Naive B cell (primary cell): ENCODE results near the gene GPBP1. TPM values are rescaled to one million over a fixed set of nuclear protein-coding genes. Genes with fewer than 3 reads are reported as not detected.
"Not testable (repeated sequence)": the region's sequence is repeated elsewhere in the genome, so short reads cannot be mapped to it uniquely, and the experiment has no call there.

ENCODE experiments used
- ATAC-seq, 2 donors: fragments of 150-1000 bp; cut with Tn5 transposase; 2 replicates each; pipeline ENCODE4 v1.10.0; 2021; ENCODE audit warnings: low read depth in 2 of 2, mild to moderate bottlenecking in 2 of 2, moderate library complexity in 2 of 2
- DNase-seq: peaks from one replicate; pipeline ENCODE4 v3.0.0; 2022
- H3K27ac Mint-ChIP-seq, 6 donors: one replicate each; pipeline ENCODE4 v1.8.0; 2020 to 2022; ENCODE audit warnings: mild to moderate bottlenecking in 6 of 6, mixed read lengths in 6 of 6, moderate library complexity in 5 of 6, inconsistent platforms in 2 of 6
- H3K27me3 Mint-ChIP-seq, 3 donors: one replicate each; pipeline ENCODE4 v1.8.0; 2021 to 2022; ENCODE audit warnings: mixed read lengths in 3 of 3, mild to moderate bottlenecking in 1 of 3
- H3K36me3 Mint-ChIP-seq, 2 donors: one replicate each; pipeline ENCODE4 v1.8.0; 2020 to 2022; ENCODE audit warnings: mixed read lengths in 2 of 2, inconsistent platforms in 1 of 2, mild to moderate bottlenecking in 1 of 2
- H3K4me1 Mint-ChIP-seq, 3 donors: one replicate each; pipeline ENCODE4 v1.8.0; 2020 to 2022; ENCODE audit warnings: mixed read lengths in 3 of 3, inconsistent platforms in 1 of 3, mild to moderate bottlenecking in 1 of 3, moderate library complexity in 1 of 3
- H3K4me3 Mint-ChIP-seq, 8 donors: one replicate each; pipeline ENCODE4 v1.8.0; 2020 to 2022; ENCODE audit warnings: mild to moderate bottlenecking in 8 of 8, mixed read lengths in 8 of 8, moderate library complexity in 8 of 8, inconsistent platforms in 2 of 8
- H3K9me3 Mint-ChIP-seq, 7 donors: one replicate each; pipeline ENCODE4 v1.8.0; 2020 to 2022; ENCODE audit warnings: mixed read lengths in 7 of 7, mild to moderate bottlenecking in 5 of 7, inconsistent platforms in 2 of 7, moderate library complexity in 1 of 7
- polyA plus RNA-seq, 6 donors: library from polyadenylated mRNA; unstranded; fragments of 300-500 nt; fragmentation: Illumina TruSeq; gene quantifications; one replicate each; pipeline ENCODE4 v1.2.3, GENCODE V29; 2021; ENCODE audit warnings: low read depth in 6 of 6

GPBP1 gene, protein sequence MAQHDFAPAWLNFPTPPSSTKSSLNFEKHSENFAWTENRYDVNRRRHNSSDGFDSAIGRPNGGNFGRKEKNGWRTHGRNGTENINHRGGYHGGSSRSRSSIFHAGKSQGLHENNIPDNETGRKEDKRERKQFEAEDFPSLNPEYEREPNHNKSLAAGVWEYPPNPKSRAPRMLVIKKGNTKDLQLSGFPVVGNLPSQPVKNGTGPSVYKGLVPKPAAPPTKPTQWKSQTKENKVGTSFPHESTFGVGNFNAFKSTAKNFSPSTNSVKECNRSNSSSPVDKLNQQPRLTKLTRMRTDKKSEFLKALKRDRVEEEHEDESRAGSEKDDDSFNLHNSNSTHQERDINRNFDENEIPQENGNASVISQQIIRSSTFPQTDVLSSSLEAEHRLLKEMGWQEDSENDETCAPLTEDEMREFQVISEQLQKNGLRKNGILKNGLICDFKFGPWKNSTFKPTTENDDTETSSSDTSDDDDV
- 100 to 1,000 TPM in 4 of 6 donors, 10 to 100 TPM in 2; 84.1 to 120 (median 106) TPM for polyA plus RNA-seq

DNA sequence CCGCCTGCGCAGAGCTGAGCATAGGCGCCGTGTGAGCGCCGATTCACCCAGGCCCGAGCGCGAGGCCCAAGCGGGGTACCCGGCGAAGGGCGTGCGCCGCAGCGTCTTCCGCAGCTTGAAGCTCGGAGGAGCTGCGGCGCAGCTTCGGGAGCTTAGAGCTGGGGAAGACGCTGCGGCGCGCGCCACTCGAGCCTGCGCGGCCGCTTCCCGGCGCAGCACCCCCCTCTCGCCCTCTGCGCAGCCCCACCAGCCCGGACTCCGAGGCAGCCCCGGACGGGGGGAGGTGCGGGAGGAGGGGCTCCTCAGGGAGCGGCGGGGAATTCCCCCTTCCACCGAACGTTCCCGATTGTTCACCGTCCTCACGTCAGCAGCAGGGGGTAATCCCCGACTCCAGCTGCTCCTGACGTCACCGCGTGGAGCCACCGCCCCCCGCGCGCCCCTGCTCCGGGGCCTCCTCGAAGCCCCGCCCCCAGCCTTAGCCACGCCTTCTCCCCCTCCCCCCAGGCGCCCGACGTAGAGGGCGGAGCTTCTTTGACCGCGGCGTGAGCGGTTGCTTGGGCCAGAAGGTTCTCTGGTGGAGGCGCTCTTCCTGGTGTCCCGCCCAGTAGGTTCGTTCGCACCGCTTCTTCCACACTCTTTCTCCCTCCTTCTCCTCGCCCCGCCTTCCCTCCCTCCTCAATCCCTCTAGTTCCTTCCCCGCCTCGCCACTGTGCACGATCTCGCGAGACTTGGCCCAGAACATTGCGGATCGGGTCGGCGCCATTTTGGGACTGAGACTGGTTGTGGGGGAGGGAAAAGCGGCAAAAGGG lies at the start of gene GPBP1:
Gene GPBP1, plus strand, starts transcription at position 741 of the 809 bp plus-strand sequence. CDS start 40,072 bp downstream, outside the sequence.
- DNase-seq (peak; percentile 99), ATAC-seq (peak; percentile 73 to 75)
- Mint-ChIP-seq H3K27me3 (no peaks in the 10 kb centered on the region), H3K9me3 (no peaks in the 10 kb centered on the region), H3K27ac (peak within 1 kb of the TSS; percentile 99 to 100 (median 100)), H3K36me3 (peaks cover 0 to 11% of the 10 kb centered on the region in 2 donors), H3K4me1 (peaks cover 26 to 56% (median 37%) of the 10 kb centered on the region in 3 donors), H3K4me3 (peak within 1 kb of the TSS; percentile 89 to 100 (median 98))

DNA sequence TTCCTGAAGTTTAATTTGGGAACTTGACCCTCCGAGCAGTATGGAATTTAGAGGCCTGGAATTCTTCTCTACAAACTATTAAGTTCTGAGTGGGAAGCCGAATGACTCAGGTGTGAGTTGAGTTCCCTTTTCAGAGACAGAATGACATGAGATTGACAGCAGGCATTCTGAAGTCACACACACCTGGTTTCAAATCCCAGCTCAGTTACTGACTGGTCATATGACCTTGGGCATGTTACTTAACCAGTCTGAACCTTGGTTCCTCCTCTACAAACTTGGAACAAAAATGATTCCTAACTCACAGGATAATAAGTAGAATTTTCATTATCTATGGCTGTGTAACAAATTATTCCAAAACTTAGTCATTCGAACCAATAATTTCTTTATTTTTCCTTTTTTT lies 45.5 kb upstream of the GPBP1 start:
- Mint-ChIP-seq H3K27me3 (peaks cover 0 to 2% (median 0%) of the 10 kb centered on the region in 3 donors), H3K9me3 (peaks cover 0 to 10% (median 4%) of the 10 kb centered on the region in 7 donors), H3K36me3 (no peaks in the 10 kb centered on the region), H3K4me1 (no peaks in the 10 kb centered on the region), H3K4me3 (no peak overlapping the region), H3K27ac (no peak overlapping the region)
- DNase-seq (no peak), ATAC-seq (no peak)

DNA sequence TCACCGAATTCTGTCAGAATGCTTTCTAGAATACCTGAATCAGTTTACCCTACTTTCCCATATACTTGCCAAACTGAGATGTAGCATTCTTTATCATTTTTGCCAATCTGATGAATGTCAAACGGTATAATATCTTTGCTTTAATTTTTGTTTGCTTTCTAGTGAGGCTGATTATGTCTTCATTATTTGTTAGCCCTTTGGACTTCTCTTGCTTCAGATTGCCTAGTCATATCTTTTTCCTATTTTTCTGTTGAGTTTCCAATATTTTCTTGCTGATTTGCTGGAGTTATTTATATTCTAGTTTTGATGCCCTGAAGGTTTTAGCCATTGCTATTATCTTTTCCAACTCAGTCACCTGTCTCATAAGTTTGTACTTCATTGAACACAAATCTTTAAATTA lies 40.3 kb upstream of the GPBP1 start:
- Mint-ChIP-seq H3K27ac (no peak overlapping the region), H3K36me3 (no peaks in the 10 kb centered on the region), H3K27me3 (peaks cover 0 to 13% (median 8%) of the 10 kb centered on the region in 3 donors), H3K9me3 (no peaks in the 10 kb centered on the region), H3K4me1 (peaks cover 0 to 5% (median 0%) of the 10 kb centered on the region in 3 donors), H3K4me3 (no peak overlapping the region)
- no peak for DNase-seq
- ATAC-seq = no peak

DNA sequence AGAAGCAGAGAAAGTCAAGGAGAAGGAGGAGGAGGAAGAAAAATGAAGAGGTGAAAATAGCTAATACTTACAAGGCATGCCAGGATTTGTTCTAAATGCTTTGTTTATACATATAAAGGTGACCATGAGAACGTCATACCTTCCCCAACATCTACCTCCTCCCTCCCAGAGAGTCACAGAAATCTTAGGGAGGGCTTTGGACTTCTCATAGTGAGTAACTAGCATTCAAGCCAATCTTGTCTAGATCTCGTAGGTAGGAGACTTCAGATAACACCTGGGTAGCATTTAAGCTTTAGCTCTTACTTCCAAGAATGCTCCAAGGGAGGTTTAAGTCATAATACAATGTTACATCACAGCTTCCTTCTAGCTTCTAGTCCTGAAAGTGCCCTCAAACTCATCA lies 36.5 kb upstream of the GPBP1 start:
- no peak for DNase-seq
- Mint-ChIP-seq H3K36me3 (no peaks in the 10 kb centered on the region), H3K27me3 (peaks cover 0 to 13% (median 8%) of the 10 kb centered on the region in 3 donors), H3K27ac (no peak overlapping the region), H3K4me3 (peak overlapping the region in 1 of 8 donors; percentile 78), H3K9me3 (no peaks in the 10 kb centered on the region), H3K4me1 (peaks cover 0 to 5% (median 0%) of the 10 kb centered on the region in 3 donors)
- no peak for ATAC-seq

DNA sequence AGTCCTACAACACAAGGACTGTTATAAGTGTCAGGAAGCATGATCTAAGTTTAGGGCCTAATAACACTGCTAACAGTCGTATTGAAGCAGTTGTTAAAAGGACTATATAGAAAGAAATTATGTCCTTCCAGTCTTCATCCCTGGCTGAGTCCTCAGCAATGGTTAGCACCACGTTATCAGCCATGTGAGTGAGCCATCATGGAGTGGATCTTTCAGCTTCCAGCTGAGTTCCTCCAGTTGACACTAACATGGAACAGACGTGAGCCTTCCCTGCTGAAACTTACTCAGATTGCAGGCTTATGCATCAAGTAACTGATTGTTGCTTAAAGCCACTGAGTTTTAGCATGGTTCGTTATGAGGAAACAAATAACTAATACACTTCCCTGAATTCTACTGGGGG lies 21.5 kb upstream of the GPBP1 start:
- no peak for ATAC-seq
- peak overlapping the region in 1 of 8 donors; percentile 16 for H3K4me3 Mint-ChIP-seq
- H3K27ac Mint-ChIP-seq = no peak overlapping the region
- peaks cover 0 to 12% (median 7%) of the 10 kb centered on the region in 7 donors for H3K9me3 Mint-ChIP-seq
- H3K27me3 Mint-ChIP-seq = peaks cover 0 to 5% (median 0%) of the 10 kb centered on the region in 3 donors
- no peaks in the 10 kb centered on the region for H3K4me1 Mint-ChIP-seq
- peaks cover 5 to 6% of the 10 kb centered on the region in 2 donors for H3K36me3 Mint-ChIP-seq
- DNase-seq = no peak

DNA sequence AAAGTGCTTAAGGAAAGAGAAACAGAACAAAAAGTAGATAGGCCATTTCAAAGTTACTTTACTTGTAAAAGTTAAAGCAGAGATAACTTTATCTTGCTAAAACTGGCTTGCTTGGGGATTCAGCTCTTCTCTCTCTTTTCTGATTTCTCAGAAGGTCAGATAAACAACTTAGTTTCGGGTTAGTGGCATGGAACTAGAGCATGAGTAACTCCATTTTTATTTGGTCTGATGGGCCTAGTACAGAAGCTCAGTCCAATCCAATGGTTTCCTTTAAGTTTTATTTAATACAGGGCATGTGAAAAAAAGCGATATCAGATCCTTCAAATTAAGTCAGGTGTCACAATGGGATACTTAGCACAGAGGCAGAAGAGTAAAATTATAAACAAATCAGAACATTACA lies 18.8 kb upstream of the GPBP1 start:
- Mint-ChIP-seq H3K27me3 (no peaks in the 10 kb centered on the region), H3K4me3 (no peak overlapping the region), H3K9me3 (peaks cover 0 to 23% (median 15%) of the 10 kb centered on the region in 7 donors), H3K27ac (no peak overlapping the region), H3K36me3 (peaks cover 5 to 10% of the 10 kb centered on the region in 2 donors), H3K4me1 (no peaks in the 10 kb centered on the region)
- DNase-seq (no peak), ATAC-seq (no peak)

DNA sequence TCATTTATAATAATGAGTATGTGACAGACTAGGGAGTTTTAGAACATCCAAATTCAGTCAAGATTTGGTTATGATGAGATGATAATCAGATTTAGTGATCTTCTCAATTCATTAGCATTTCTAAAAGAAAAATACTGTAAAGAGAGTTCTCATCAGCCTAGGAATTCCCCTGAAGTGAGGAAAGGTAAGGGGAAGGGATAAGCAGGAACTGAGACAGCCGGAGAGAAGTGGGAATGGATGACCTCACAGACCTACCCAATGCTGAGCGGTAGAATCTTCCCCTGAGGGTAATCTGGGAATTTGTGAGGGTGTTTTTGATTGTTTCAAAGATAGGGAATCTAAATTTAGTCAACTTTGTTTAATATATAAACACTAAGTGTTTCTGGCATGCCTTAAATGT lies 16.7 kb upstream of the GPBP1 start:
- ATAC-seq = no peak
- no peak for DNase-seq
- Mint-ChIP-seq H3K27ac (peak overlapping the region in 1 of 6 donors; percentile 90), H3K9me3 (peaks cover 0 to 23% (median 15%) of the 10 kb centered on the region in 7 donors), H3K4me1 (no peaks in the 10 kb centered on the region), H3K27me3 (no peaks in the 10 kb centered on the region), H3K36me3 (peaks cover 5 to 10% of the 10 kb centered on the region in 2 donors), H3K4me3 (no peak overlapping the region)

DNA sequence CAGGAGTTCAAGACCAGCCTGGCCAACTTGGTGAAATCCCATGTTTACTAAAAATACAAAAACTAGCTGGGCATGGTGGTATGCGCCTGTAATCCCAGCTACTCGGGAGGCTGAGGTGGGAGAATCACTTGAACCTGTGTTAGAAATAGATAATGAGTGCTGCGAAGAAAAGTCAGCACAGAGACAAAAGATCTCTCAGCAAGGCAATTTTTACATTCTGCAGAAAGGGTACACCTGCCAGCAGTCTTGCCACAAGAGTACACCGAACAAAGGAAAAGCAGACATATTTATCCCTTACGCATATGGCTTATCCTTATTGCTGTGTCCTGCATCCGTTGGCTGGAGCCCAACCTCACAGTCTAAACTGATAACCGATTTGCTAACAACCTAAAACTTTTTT lies 16.2 kb upstream of the GPBP1 start:
- Mint-ChIP-seq H3K4me3 (no peak overlapping the region), H3K4me1 (no peaks in the 10 kb centered on the region), H3K36me3 (peaks cover 5 to 10% of the 10 kb centered on the region in 2 donors), H3K9me3 (peaks cover 0 to 23% (median 15%) of the 10 kb centered on the region in 7 donors), H3K27me3 (no peaks in the 10 kb centered on the region), H3K27ac (no peak overlapping the region)
- ATAC-seq = no peak
- DNase-seq = no peak

DNA sequence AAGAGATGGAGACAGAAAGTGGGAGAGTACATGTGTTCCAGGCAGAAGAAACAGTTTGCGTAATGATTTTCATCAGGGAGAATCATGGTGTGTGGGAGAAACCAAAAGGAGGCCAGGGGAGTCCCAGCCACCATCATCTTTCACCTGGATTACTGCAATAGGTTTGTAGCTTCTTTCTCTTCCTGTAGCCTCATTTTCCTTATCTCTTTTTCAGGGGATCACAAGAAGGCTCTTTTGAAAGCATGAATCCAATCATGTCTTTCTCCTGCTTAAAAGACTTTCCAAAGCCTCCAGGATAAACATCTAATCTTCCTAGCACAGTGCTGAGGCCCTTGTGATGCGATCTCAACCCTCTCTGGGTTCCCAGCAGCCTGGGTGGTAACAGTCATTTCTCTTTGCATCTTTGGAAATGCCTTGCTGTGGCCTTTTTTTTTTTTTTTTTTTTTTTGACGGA lies 10.3 kb upstream of the GPBP1 start:
- no peak overlapping the region for H3K27ac Mint-ChIP-seq

DNA sequence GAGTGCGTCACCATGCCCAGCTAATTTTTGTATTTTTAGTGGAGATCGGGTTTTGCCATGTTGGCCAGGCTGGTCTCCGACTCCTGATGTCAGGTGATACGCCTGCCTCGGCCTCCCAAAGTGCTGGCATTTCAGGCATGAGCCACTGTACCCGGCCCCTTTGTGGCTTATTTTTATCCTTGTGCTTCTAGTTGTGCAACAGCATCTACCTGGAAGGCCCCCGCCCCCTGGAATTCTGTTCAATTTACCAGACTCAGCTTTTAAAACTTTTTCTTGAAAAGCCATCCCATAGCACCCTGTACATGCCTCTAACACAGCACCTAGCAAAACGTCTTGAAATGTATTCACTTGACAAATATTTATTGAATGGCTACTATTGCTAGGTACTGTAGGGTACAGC lies 9.7 kb upstream of the GPBP1 start:
- Mint-ChIP-seq H3K9me3 (peaks cover 0 to 3% (median 0%) of the 10 kb centered on the region in 7 donors), H3K4me3 (no peak overlapping the region), H3K27me3 (no peaks in the 10 kb centered on the region), H3K36me3 (no peaks in the 10 kb centered on the region), H3K27ac (no peak overlapping the region), H3K4me1 (peaks cover 0 to 7% (median 0%) of the 10 kb centered on the region in 3 donors)
- ATAC-seq (no peak), DNase-seq (no peak)

More for the DNA sequence above, 10.3 kb upstream of the GPBP1 start:
- ATAC-seq (no peak), DNase-seq (no peak)
- H3K4me3 Mint-ChIP-seq = no peak overlapping the region
- peaks cover 0 to 7% (median 0%) of the 10 kb centered on the region in 3 donors for H3K4me1 Mint-ChIP-seq
- H3K9me3 Mint-ChIP-seq = peaks cover 0 to 3% (median 0%) of the 10 kb centered on the region in 7 donors
- no peaks in the 10 kb centered on the region for H3K36me3 Mint-ChIP-seq
- H3K27me3 Mint-ChIP-seq = no peaks in the 10 kb centered on the region

DNA sequence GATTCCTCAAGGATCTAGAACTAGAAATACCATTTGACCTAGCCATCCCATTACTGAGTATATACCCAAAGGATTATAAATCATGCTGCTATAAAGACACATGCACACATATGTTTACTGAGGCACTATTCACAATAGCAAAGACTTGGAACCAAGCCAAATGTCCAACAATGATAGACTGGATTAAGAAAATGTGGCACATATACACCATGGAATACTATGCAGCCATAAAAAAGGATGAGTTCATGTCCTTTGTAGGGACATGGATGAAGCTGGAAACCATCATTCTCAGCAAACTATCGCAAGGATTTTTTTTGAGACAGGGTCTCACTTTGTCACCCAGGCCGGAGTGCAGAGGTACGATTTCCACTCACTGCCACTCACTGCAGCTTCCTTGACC lies 8.7 kb upstream of the GPBP1 start:
- not testable (repeated sequence) for H3K4me3 Mint-ChIP-seq, H3K27me3 Mint-ChIP-seq, H3K4me1 Mint-ChIP-seq, H3K27ac Mint-ChIP-seq, ATAC-seq, H3K36me3 Mint-ChIP-seq, DNase-seq, H3K9me3 Mint-ChIP-seq

DNA sequence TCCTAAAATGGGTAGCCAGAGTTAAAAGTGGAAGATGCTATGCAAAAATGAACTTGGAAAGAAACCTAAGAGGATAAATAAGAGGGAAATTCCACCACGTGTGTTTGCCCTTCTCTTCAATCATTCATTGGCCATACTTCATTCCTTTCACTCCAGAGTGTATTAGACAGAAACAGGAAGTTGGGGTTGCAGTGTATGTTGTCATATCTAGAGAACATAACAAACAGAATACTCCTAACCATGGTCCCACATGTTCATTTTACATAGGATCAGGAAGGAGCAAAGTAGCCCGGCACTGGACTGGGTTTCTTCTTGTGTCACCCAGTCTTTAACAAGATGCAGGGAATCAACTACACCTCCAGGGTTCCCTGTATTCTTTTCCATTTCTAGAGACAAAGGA lies 7.6 kb upstream of the GPBP1 start:
- Mint-ChIP-seq H3K27ac (peak overlapping the region in 1 of 6 donors; percentile 62), H3K36me3 (no peaks in the 10 kb centered on the region), H3K9me3 (no peaks in the 10 kb centered on the region), H3K27me3 (no peaks in the 10 kb centered on the region), H3K4me1 (peaks cover 0 to 7% (median 0%) of the 10 kb centered on the region in 3 donors), H3K4me3 (no peak overlapping the region)
- ATAC-seq (peak; percentile 55 to 76), DNase-seq (no peak)

DNA sequence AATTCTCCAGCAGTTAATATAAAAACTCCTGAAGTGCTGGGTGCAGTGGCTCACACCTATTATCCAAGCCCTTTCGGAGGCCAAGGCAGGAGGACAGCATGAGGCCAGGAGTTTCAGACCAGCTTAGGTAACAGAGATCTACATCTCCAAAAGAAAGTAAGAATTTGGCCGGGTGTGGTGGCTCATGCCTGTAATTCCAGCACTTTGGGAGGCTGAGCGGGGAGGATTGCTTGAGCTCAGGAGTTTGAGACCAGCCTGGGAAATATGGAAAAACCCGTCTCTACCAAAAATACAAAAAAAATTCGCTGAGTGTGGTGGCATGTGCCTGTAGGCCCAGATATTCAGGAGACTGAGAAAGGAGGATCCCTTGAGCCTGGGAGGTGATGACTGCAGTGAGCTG lies 6.7 kb upstream of the GPBP1 start:
- Mint-ChIP-seq H3K9me3 (no peaks in the 10 kb centered on the region), H3K4me1 (peaks cover 4 to 10% (median 4%) of the 10 kb centered on the region in 3 donors), H3K27ac (no peak overlapping the region), H3K27me3 (no peaks in the 10 kb centered on the region), H3K36me3 (no peaks in the 10 kb centered on the region), H3K4me3 (no peak overlapping the region)
- DNase-seq = no peak
- ATAC-seq = no peak
